Activated CD4-positive, alpha-beta memory T cell treated with anti-CD3 and anti-CD28 coated beads, Interleukin-2, amount 10 ng/mL, durations not matched to agents 7 days and 5 days (primary cell): ENCODE measurements around the gene PNKP. TPM values are rescaled to one million over a fixed set of nuclear protein-coding genes. Genes with fewer than 3 reads are reported as not detected.

Source experiments
- CTCF ChIA-PET: fragments of 350-600 bp; sonication (Branson Sonifier 250); formaldehyde crosslinking; loops from one replicate; lab custom pipeline; 2021; ENCODE audit warnings: antibody characterized with exemption, inconsistent platforms; lab: Charles Lee
- POLR2A ChIA-PET: fragments of 350-600 bp; sonication (Branson Sonifier 250); formaldehyde crosslinking; loops from one replicate; lab custom pipeline; 2021; ENCODE audit warnings: antibody characterized with exemption; lab: Charles Lee
- DNase-seq: peaks from one replicate; pipeline ENCODE4 v3.0.0-alpha.2; 2020
- H3K27ac Mint-ChIP-seq: one replicate; pipeline ENCODE4 v1.8.0; 2021; ENCODE audit warnings: mild to moderate bottlenecking, mixed read lengths
- H3K27me3 Mint-ChIP-seq: one replicate; pipeline ENCODE4 v1.8.0; 2021; ENCODE audit warnings: mixed read lengths
- H3K36me3 Mint-ChIP-seq: one replicate; pipeline ENCODE4 v1.8.0; 2021; ENCODE audit warnings: low read depth, mixed read lengths
- H3K4me1 Mint-ChIP-seq: one replicate; pipeline ENCODE4 v1.8.0; 2021; ENCODE audit warnings: mixed read lengths
- H3K4me3 Mint-ChIP-seq: one replicate; pipeline ENCODE4 v1.8.0; 2021; ENCODE audit warnings: mild to moderate bottlenecking, mixed read lengths
- H3K9me3 Mint-ChIP-seq: one replicate; pipeline ENCODE4 v1.8.0; 2021; ENCODE audit warnings: mixed read lengths
- total RNA-seq, 2 experiments: library from RNA; stranded (reverse); gene quantifications; one replicate each; pipeline ENCODE4 v1.2.3, GENCODE V29; 2021

PNKP gene
- total RNA-seq, 2 experiments from 2014 or later, result 121 to 129 TPM

- peaks cover 52% of the 10 kb centered on the region for H3K4me1 Mint-ChIP-seq
- ChIA-PET POLR2A (interaction anchor here (0.5 to 5.5 kb wide), 13 partner anchors 10 to 347 kb away, joined by 3 to 43 read pairs (median 4); partner anchors contain the start of genes AKT1S1, ATF5, FUZ and NUP62), CTCF (interaction anchor here (1.0 kb wide), 1 partner anchor 32 kb away, joined by 4 read pairs; the partner anchor contains the start of gene ATF5)
- no peaks in the 10 kb centered on the region for H3K27me3 Mint-ChIP-seq
- H3K36me3 Mint-ChIP-seq, result peaks cover 6% of the 10 kb centered on the region
- H3K27ac Mint-ChIP-seq, result peak within 1 kb of the TSS; percentile 97
- DNase-seq, result peak; percentile 76
- H3K4me3 Mint-ChIP-seq, result peak within 1 kb of the TSS; percentile 80
- no peaks in the 10 kb centered on the region for H3K9me3 Mint-ChIP-seq
Observed at GRCh38 chr19:49896863-49897621, 29.7 kb upstream of the PNKP start, which contains the start of gene IL4I1. Gene IL4I1, minus strand, starts transcription at chr19:49896887. Its CDS starts 727 bp downstream, at chr19:49896160.

GRCh38 chr19:49895566-49896297 lies 28.4 kb upstream of the PNKP start:
- no peaks in the 10 kb centered on the region for H3K27me3 Mint-ChIP-seq
- H3K9me3 Mint-ChIP-seq, result no peaks in the 10 kb centered on the region
- peaks cover 6% of the 10 kb centered on the region for H3K36me3 Mint-ChIP-seq
- H3K27ac Mint-ChIP-seq, result peak overlapping the region; percentile 97
- ChIA-PET POLR2A (interaction anchor here (0.7 to 5.5 kb wide), 6 partner anchors 9 to 38 kb away, joined by 3 to 43 read pairs (median 8); partner anchors contain the start of genes AKT1S1, ATF5, NUP62 and TBC1D17), CTCF (interaction anchor here (1.0 kb wide), 1 partner anchor 28 kb away, joined by 3 read pairs; the partner anchor contains the start of gene PNKP)
- peak; percentile 38 for DNase-seq
- H3K4me1 Mint-ChIP-seq, result peaks cover 57% of the 10 kb centered on the region
- H3K4me3 Mint-ChIP-seq, result peak overlapping the region; percentile 80

GRCh38 chr19:49894879-49895565 lies 27.6 kb upstream of the PNKP start:
- Mint-ChIP-seq H3K27ac (peak overlapping the region; percentile 97), H3K4me3 (peak overlapping the region; percentile 80), H3K36me3 (peaks cover 6% of the 10 kb centered on the region), H3K27me3 (no peaks in the 10 kb centered on the region), H3K4me1 (peaks cover 61% of the 10 kb centered on the region), H3K9me3 (no peaks in the 10 kb centered on the region)
- CTCF ChIA-PET, result interaction anchor here (1.0 kb wide), 1 partner anchor 27 kb away, joined by 3 read pairs; the partner anchor contains the start of gene PNKP
- POLR2A ChIA-PET, result interaction anchor here (0.7 to 5.5 kb wide), 7 partner anchors 8 to 38 kb away, joined by 3 to 43 read pairs (median 4); partner anchors contain the start of genes ATF5 and NUP62
- DNase-seq, result peak; percentile 40

- Mint-ChIP-seq H3K27me3 (no peaks in the 10 kb centered on the region), H3K9me3 (no peaks in the 10 kb centered on the region), H3K27ac (no peak overlapping the region), H3K4me1 (peaks cover 66% of the 10 kb centered on the region), H3K36me3 (peaks cover 9% of the 10 kb centered on the region), H3K4me3 (peak overlapping the region; percentile 13)
- CTCF ChIA-PET, result no interaction called here
- no peak for DNase-seq
- POLR2A ChIA-PET, result interaction anchor here (0.9 to 5.5 kb wide), 7 partner anchors 12 to 82 kb away, joined by 3 to 43 read pairs (median 4); partner anchors contain the start of genes ATF5, FUZ and NUP62
Observed at GRCh38 chr19:49894011-49894664, 26.8 kb upstream of the PNKP start.

- H3K4me3 Mint-ChIP-seq, result peak overlapping the region; percentile 43
- POLR2A ChIA-PET, result interaction anchor here (1.1 to 5.5 kb wide), 3 partner anchors 19 to 36 kb away, joined by 3 to 43 read pairs (median 3); partner anchors contain the start of genes ATF5 and NUP62
- CTCF ChIA-PET, result no interaction called here
- H3K36me3 Mint-ChIP-seq, result peaks cover 9% of the 10 kb centered on the region
- no peaks in the 10 kb centered on the region for H3K27me3 Mint-ChIP-seq
- DNase-seq, result no peak
- H3K4me1 Mint-ChIP-seq, result peaks cover 60% of the 10 kb centered on the region
- H3K9me3 Mint-ChIP-seq, result no peaks in the 10 kb centered on the region
- no peak overlapping the region for H3K27ac Mint-ChIP-seq
Observed at GRCh38 chr19:49892716-49893115, 25.3 kb upstream of the PNKP start.

GRCh38 chr19:49891393-49891792 lies 24.0 kb upstream of the PNKP start:
- Mint-ChIP-seq H3K4me1 (peaks cover 48% of the 10 kb centered on the region), H3K27ac (no peak overlapping the region)
- CTCF ChIA-PET, result no interaction called here

GRCh38 chr19:49890349-49891311 lies 23.3 kb upstream of the PNKP start:
- peak overlapping the region; percentile 62 for H3K27ac Mint-ChIP-seq
- peaks cover 41% of the 10 kb centered on the region for H3K4me1 Mint-ChIP-seq
- DNase-seq, result peak; percentile 73
- POLR2A ChIA-PET, result interaction anchor here (0.9 to 2.0 kb wide), 7 partner anchors 9 to 40 kb away, joined by 3 to 11 read pairs (median 5); partner anchors contain the start of genes AKT1S1, ATF5, NUP62 and PTOV1
- H3K36me3 Mint-ChIP-seq, result peaks cover 6% of the 10 kb centered on the region
- H3K4me3 Mint-ChIP-seq, result peak overlapping the region; percentile 68
- H3K27me3 Mint-ChIP-seq, result no peaks in the 10 kb centered on the region
- CTCF ChIA-PET, result interaction anchor here (0.8 to 0.9 kb wide), 2 partner anchors 20 to 21 kb away, joined by 3 read pairs; no protein-coding TSS in a partner anchor
- no peaks in the 10 kb centered on the region for H3K9me3 Mint-ChIP-seq

More at GRCh38 chr19:49891393-49891792, 24.0 kb upstream of the PNKP start:
- POLR2A ChIA-PET, result interaction anchor here (0.9 to 1.7 kb wide), 3 partner anchors 14 to 38 kb away, joined by 3 to 7 read pairs (median 4); partner anchors contain the start of genes AKT1S1, ATF5, NUP62 and TBC1D17
- Mint-ChIP-seq H3K9me3 (no peaks in the 10 kb centered on the region), H3K36me3 (peaks cover 6% of the 10 kb centered on the region), H3K4me3 (no peak overlapping the region), H3K27me3 (no peaks in the 10 kb centered on the region)
- no peak for DNase-seq

- Mint-ChIP-seq H3K36me3 (peaks cover 8% of the 10 kb centered on the region), H3K4me1 (peaks cover 33% of the 10 kb centered on the region), H3K27me3 (no peaks in the 10 kb centered on the region), H3K4me3 (peak overlapping the region; percentile 68), H3K9me3 (no peaks in the 10 kb centered on the region), H3K27ac (peak overlapping the region; percentile 62)
- DNase-seq, result peak; percentile 79
- ChIA-PET POLR2A (interaction anchor here (0.9 to 2.0 kb wide), 6 partner anchors 8 to 40 kb away, joined by 3 to 11 read pairs (median 5); partner anchors contain the start of genes AKT1S1, ATF5, NUP62 and PTOV1), CTCF (interaction anchor here (0.8 to 0.9 kb wide), 2 partner anchors 21 kb away, joined by 3 read pairs; no protein-coding TSS in a partner anchor)
Observed at GRCh38 chr19:49889687-49890348, 22.4 kb upstream of the PNKP start.

GRCh38 chr19:49889038-49889686 lies 21.8 kb upstream of the PNKP start:
- Mint-ChIP-seq H3K36me3 (peaks cover 13% of the 10 kb centered on the region), H3K27me3 (no peaks in the 10 kb centered on the region), H3K9me3 (no peaks in the 10 kb centered on the region), H3K4me1 (peaks cover 29% of the 10 kb centered on the region), H3K4me3 (no peak overlapping the region), H3K27ac (no peak overlapping the region)
- no peak for DNase-seq
- CTCF ChIA-PET, result no interaction called here
- POLR2A ChIA-PET, result interaction anchor here (0.9 to 2.0 kb wide), 3 partner anchors 7 to 40 kb away, joined by 3 to 11 read pairs (median 5); partner anchors contain the start of genes ATF5 and NUP62

- no peaks in the 10 kb centered on the region for H3K27me3 Mint-ChIP-seq
- no peak for DNase-seq
- ChIA-PET CTCF (no interaction called here), POLR2A (no interaction called here)
- H3K4me3 Mint-ChIP-seq, result no peak overlapping the region
- H3K4me1 Mint-ChIP-seq, result peaks cover 29% of the 10 kb centered on the region
- H3K27ac Mint-ChIP-seq, result no peak overlapping the region
- peaks cover 17% of the 10 kb centered on the region for H3K36me3 Mint-ChIP-seq
- no peaks in the 10 kb centered on the region for H3K9me3 Mint-ChIP-seq
Observed at GRCh38 chr19:49888510-49888824, 21.1 kb upstream of the PNKP start.
